ENCODE results near the gene HINFP.
A peak's percentile ranks its signal among the peaks of the same experiment; 100 is the strongest.
"Not testable (repeated sequence)": the region's sequence is repeated elsewhere in the genome, so short reads cannot be mapped to it uniquely, and the experiment has no call there.

HINFP gene

DNA sequence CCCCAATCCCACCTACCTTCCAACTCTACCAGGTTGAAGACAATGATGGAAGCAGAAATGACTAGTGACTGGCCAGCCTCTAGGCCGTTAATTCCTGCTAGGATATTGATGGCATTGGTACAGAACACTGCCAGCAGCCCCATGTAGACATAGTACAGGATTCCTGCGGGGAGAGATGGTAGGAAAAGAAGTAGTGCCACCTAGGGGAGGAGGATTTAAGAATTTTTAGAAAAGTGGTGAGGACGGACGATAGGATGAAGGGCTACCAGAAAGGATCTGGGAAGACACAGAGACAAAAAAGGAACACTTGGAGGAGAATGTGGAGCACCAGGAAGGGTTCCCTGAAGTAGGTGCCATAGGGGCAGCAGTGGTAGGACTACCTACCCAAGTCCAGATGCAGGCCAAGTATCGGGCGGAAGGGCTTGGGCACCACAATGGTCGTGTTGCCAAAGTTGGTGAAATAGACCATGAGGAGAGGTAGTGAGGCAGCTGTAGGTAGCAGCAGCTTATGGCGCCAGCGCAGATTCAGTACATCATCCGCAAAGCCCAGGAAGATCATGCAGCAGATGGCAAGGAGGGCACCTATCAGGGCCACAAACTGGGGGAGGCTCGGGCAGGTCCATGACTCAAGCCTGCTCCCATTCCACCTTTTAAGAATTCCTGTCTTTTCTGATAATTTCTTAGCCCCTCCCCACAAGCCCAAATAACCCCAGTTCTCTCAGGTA, 21.0 kb upstream of the HINFP start:
- no peak for DNase-seq (ENCODE audit: extremely low read depth in 1 of 2, low read depth in 1 of 2)

GRCh38 chr11:119100994-119101758, 20.2 kb upstream of the HINFP start:
- DNase-seq (ENCODE audit: extremely low read depth in 1 of 2, low read depth in 1 of 2), result no peak

- peak; percentile 55 to 79 for DNase-seq (ENCODE audit: extremely low read depth in 1 of 2, low read depth in 1 of 2)
Observed at GRCh38 chr11:119101759-119102423, 19.5 kb upstream of the HINFP start, which contains the start of gene DPAGT1. Gene DPAGT1, minus strand, starts transcription at chr11:119101853. Its CDS starts 198 bp downstream, at chr11:119101655.

- not testable (repeated sequence) for DNase-seq (ENCODE audit: extremely low read depth in 1 of 2, low read depth in 1 of 2)
Observed at GRCh38 chr11:119103161-119103664, 18.2 kb upstream of the HINFP start.

GRCh38 chr11:119103793-119104192, 17.6 kb upstream of the HINFP start:
- no peak for DNase-seq (ENCODE audit: extremely low read depth in 1 of 2, low read depth in 1 of 2)

GRCh38 chr11:119106564-119107537, 14.5 kb upstream of the HINFP start, which contains the start of gene C2CD2L:
Gene C2CD2L, plus strand, starts transcription at chr11:119107344. Its CDS starts 398 bp downstream, at chr11:119107742.
- peak; percentile 86 to 89 for DNase-seq (ENCODE audit: extremely low read depth in 1 of 2, low read depth in 1 of 2)

GRCh38 chr11:119107538-119108145, 13.7 kb upstream of the HINFP start:
- no peak for DNase-seq (ENCODE audit: extremely low read depth in 1 of 2, low read depth in 1 of 2)

GRCh38 chr11:119108146-119108856, 13.1 kb upstream of the HINFP start:
- DNase-seq (ENCODE audit: extremely low read depth in 1 of 2, low read depth in 1 of 2), result no peak

GRCh38 chr11:119108857-119109221, 12.5 kb upstream of the HINFP start:
- no peak for DNase-seq (ENCODE audit: extremely low read depth in 1 of 2, low read depth in 1 of 2)

GRCh38 chr11:119109843-119110242, 11.5 kb upstream of the HINFP start:
- no peak for DNase-seq (ENCODE audit: extremely low read depth in 1 of 2, low read depth in 1 of 2)

DNA sequence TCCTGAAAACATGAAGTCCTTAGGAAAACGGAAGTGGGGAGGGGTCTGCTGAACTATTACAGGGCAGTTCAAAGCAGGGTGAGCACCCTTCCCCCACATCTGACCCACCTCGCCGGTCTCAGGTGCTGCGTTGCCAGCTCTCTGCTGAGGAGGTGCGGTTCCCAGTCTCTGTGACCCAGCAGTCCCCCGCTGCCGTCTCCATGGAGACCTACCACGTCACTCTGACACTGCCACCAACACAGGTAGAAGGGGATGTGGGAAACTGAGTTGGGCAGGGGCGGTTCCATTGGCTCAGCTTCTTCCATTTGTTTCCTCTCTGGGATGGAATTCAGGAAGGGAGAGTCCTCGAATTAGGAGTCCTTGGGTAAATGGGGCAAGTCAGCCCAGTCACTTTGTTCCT, 10.9 kb upstream of the HINFP start:
- DNase-seq (ENCODE audit: extremely low read depth in 1 of 2, low read depth in 1 of 2), result no peak

DNA sequence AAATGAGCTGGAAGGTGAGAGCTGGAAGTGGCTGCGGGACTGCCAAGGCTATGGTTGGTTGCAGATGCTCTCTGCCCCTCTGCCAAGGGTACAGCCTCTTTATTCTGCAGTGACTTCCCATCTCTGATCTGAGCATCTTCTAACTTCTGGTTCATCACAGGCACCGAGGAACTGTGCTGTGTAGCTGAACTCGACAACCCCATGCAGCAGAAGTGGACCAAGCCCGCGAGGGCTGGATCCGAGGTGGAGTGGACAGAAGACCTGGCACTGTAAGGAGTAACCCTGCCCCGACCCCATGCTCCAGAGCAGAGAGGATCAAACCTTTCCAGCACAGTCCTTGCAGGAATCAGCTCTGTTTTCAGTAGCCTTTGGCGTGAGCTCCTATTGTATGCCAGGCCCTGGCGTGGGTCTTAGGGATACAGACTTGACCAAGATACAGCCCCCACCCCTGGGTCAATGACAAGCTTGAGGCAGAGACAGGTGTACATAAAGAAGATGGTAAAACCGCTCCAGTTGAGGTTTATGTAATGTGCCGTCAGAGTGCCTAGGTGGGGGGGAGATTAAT, 9.9 kb upstream of the HINFP start:
- no peak for DNase-seq (ENCODE audit: extremely low read depth in 1 of 2, low read depth in 1 of 2)

DNA sequence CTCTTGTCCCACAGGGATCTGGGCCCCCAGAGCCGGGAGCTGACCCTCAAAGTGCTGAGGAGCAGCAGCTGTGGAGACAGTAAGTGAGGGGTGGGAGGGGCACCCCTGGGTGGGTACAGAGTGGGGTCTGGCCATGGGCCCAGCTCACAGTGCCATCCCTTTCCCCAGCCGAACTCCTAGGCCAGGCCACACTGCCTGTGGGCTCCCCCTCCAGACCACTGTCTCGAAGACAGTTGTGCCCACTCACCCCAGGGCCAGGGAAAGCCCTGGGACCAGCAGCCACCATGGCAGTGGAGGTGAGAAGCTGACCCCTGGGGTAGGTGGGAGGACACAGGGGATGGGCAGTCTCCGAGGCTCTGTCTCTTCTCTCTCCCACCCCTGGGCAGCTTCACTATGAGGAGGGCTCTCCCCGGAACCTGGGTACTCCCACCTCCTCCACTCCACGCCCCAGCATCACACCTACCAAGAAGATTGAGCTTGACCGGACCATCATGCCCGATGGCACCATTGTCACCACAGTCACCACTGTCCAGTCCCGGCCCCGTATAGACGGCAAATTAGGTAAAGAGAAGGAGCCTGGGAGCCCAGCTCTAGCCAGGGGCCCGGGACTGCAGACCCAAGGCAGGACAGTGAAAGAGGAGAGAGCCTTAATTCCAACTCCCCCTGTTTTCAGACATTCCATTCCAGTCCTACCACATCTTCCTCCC, 8.9 kb upstream of the HINFP start:
- DNase-seq (ENCODE audit: extremely low read depth in 1 of 2, low read depth in 1 of 2), result no peak

DNA sequence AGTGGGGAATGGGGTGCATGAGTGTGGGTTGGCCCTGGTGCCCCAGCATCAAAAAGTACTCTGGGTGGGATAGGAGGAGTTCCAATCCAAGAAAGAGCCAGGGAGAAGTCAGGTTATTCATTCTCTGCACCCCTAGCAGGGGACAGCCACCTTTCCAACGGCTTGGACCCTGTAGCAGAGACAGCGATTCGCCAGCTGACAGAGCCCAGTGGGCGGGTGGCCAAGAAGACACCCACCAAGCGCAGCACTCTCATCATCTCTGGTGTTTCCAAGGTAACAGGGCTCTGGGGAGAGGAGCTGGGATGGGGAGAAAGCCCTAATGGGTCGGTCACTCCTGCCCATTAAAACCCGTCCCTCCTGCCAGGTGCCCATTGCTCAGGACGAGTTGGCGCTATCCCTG, 7.7 kb upstream of the HINFP start:
- no peak for DNase-seq (ENCODE audit: extremely low read depth in 1 of 2, low read depth in 1 of 2)

DNA sequence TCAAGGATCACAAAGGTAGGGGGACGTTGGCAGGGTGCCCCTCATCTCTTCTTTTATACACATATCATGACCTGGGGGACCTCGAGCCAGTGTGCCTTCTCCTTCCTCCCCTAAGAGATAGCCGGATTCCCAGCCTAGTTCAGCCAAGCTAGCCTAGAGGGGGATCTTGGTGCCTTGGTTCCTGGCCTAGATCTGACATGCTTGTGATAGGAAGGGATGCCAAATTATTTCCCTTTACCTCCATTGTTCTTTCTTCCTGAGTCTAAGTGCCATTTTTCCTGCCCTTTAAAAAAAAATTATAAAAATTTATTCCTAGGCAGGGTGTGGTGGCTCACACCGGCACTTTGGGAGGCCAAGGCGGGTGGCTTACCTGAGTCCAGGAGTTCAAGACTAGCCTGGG, 7.0 kb upstream of the HINFP start:
- no peak for DNase-seq (ENCODE audit: extremely low read depth in 1 of 2, low read depth in 1 of 2)

DNA sequence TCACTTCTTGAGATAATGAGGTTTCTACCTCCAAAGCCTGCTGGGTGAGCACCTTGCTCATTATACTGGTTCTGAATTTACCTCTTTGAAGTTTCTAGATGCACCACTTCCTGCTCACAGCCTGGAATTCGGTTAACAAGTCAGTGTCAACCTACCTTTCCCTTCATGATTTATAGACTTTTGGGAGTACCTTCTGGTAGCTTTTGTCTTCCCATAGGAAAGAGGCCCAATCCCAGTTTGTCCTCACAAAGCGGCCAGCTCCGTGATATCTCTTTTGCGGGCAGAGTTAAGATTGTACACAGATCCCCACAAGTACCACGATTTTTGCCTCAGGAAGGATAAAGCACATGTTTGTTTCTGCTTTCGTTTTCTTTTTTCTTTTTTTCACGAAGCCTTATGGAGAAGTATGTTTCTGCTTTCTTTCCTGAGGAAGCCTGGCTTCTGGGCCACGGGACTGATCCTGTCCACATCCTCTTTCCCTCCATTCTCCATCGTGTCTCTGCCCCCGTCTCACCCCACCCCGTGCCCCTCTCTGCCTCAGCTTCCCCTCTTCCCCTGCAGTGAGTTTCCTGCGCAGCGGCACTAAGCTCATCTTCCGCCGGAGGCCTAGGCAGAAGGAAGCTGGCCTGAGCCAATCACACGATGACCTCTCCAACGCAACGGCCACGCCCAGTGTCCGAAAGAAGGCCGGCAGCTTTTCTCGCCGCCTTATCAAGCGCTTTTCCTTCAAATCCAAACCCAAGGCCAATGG, 5.7 kb upstream of the HINFP start:
- no peak for DNase-seq (ENCODE audit: extremely low read depth in 1 of 2, low read depth in 1 of 2)

DNA sequence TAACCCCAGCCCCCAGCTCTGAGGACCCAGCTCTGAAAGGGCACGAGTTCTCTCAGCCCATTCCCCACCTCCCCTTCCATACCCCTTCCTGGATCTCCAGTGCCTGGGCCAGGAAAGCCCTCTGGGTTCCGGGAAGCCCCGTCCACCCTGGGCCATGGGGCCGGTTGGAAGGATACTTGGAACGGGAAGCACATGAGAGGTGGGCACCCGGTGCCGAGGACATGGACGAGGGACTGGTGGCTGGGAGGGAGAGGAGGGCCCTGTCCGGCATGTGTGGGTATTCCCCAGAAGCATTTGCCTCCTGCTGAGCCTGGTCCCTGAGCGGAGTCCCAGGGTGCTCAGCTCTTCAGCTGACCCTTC, 5.2 kb upstream of the HINFP start:
- no peak for DNase-seq (ENCODE audit: extremely low read depth in 1 of 2, low read depth in 1 of 2)

DNA sequence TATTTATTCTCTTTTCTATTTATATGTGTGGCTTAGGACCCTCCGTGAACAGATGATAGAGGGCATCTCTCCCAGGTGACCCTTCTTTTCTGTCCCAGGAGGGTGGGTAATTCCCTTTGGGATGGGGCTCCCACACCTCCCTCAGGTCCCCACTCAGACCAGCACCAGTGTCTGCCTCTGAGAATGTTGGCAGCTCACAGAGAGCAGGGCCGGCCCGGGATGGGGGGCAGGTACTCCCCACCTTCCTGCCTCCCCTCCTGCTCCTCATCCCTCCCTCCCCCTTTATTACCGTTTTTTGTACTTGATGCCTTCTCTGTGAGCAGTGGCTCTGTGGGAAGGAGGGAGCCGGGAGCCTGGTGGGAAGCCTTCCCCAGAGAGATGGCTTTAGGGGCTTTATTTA, 4.8 kb upstream of the HINFP start:
- no peak for DNase-seq (ENCODE audit: extremely low read depth in 1 of 2, low read depth in 1 of 2)
